Stimulated activated CD4-positive, alpha-beta T cell treated with anti-CD3 and anti-CD28 coated beads, Interleukin-15, amount 100 ng/mL, for 24 hours (primary cell): Measurements from ENCODE around the gene ANKDD1B.

Experiments
- DNase-seq: peaks from one replicate; pipeline ENCODE4 v3.0.0-alpha.2; 2020

Gene ANKDD1B

GRCh38 chr5:75711151-75711550 is 99.9 kb downstream of the ANKDD1B start:
- DNase-seq = no peak

GRCh38 chr5:75712091-75712490 is 100.8 kb downstream of the ANKDD1B start:
- DNase-seq = no peak

- DNase-seq = no peak
These were observed 105.4 kb downstream of the ANKDD1B start for GRCh38 chr5:75716715-75717081.

- DNase-seq = peak; percentile 99
These were observed 106.0 kb downstream of the ANKDD1B start, which contains the start of gene POC5 for GRCh38 chr5:75717082-75717922. TSS of gene POC5 (minus strand) at chr5:75717437. CDS start at chr5:75712937, 4,500 bp downstream.

GRCh38 chr5:75720882-75721281 is 109.6 kb downstream of the ANKDD1B start:
- DNase-seq = no peak
